Osteoblast (primary cell): ENCODE results near the gene GALM. TPM values are rescaled to one million over a fixed set of nuclear protein-coding genes. Genes with fewer than 3 reads are reported as not detected.

ENCODE experiments used
- DNase-seq: peaks from one replicate; pipeline ENCODE4 v3.0.0; 2011; ENCODE audit warnings: low spot score, mixed read lengths; ENCODE audit not compliant: insufficient read length; ENCODE audit errors: missing footprints
- H2AFZ ChIP-seq: 2 replicates; pipeline ENCODE4 v1.6.0; 2011; ENCODE audit warnings: mild to moderate bottlenecking, low read length
- H3K27ac ChIP-seq: 2 replicates; pipeline ENCODE4 v1.5.1; 2011; ENCODE audit warnings: mild to moderate bottlenecking, low read depth, low read length, moderate library complexity
- H3K27me3 ChIP-seq: 2 replicates; pipeline ENCODE4 v1.6.0; 2012; ENCODE audit warnings: mild to moderate bottlenecking, control low read depth, inconsistent platforms, low read length, moderate library complexity; ENCODE audit not compliant: insufficient read depth
- H3K36me3 ChIP-seq: 2 replicates; pipeline ENCODE4 v1.5.1; 2011; ENCODE audit warnings: mild to moderate bottlenecking, low read length, control low read depth, moderate library complexity; ENCODE audit not compliant: insufficient read depth
- H3K4me1 ChIP-seq: 2 replicates; pipeline ENCODE4 v1.5.1; 2011; ENCODE audit warnings: mild to moderate bottlenecking, low read length, control low read depth, moderate library complexity; ENCODE audit not compliant: insufficient read depth
- H3K4me2 ChIP-seq: 2 replicates; pipeline ENCODE4 v1.6.0; 2011; ENCODE audit warnings: mild to moderate bottlenecking, low read length; ENCODE audit not compliant: insufficient read depth
- H3K4me3 ChIP-seq: fragments of 200-600 bp; sonication (generic); 3 replicates; pipeline ENCODE4 v1.5.1; 2012; ENCODE audit warnings: mild to moderate bottlenecking, low read length, inconsistent platforms; ENCODE audit not compliant: insufficient read depth
- H3K79me2 ChIP-seq: 2 replicates; pipeline ENCODE4 v1.6.0; 2012; ENCODE audit warnings: mild to moderate bottlenecking, low read length, control low read depth, inconsistent platforms; ENCODE audit not compliant: insufficient read depth
- H3K9me3 ChIP-seq: 2 replicates; pipeline ENCODE4 v1.5.1; 2011; ENCODE audit warnings: low read depth, low read length, control low read depth
- H4K20me1 ChIP-seq: 2 replicates; pipeline ENCODE4 v1.6.0; 2012; ENCODE audit warnings: mild to moderate bottlenecking, low read length, control low read depth; ENCODE audit not compliant: insufficient read depth
- total RNA-seq: library from RNA; depleted of rRNA; stranded (reverse); fragments of >200 nt; gene quantifications from 2 replicates; pipeline ENCODE4 v1.2.3, GENCODE V29; 2012
- TF ChIP-seq, protein P1 (sequence below): IDR thresholded peaks from 2 replicates; pipeline ENCODE4 v1.5.1; 2011; ENCODE audit warnings: mild to moderate bottlenecking, low read depth, low read length, moderate library complexity; ENCODE audit errors: extremely low read depth

The GALM gene
- total RNA-seq, 1 donor, result 50.7 TPM

DNA sequence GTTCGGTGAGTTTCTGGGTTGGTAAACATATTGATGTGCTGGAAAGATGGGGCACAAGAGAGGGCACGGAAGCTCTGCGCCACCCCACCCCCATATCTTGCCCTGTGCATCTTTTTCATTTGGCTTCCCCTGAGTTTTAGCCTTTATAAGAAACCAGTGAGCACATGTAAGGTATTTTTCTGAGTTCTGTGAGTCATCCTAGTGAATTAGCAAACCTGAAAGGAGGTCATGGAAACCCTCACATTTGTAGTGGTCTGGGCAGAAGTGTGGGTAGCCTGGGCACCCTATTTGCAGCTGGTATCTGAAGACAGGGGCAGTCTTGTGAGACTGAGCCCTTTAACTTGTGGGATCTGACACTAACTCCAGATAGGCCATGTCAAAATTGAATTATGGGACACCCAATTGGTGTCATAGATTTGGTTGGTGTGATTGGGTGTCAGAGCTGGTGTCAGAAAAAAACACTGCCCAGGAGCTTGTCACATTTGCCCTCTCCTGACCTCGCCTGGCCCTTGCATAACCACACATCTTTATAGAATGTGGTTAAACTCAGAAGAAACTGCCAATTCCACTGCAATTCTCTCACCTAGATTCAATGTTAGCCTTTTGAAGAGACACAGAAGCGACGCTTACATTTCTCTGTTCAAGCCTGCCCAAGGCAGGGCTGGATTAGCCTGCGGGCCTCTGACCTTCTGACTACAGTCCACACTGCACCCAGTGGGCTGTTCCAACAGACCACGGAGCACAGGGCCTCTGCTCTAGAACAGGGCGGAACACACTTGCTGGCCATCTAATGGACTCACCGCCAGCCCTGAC lies 12.0 kb upstream of the GALM start:
- H3K4me2 ChIP-seq, result no peak overlapping the region
- no peak overlapping the region for H2AFZ ChIP-seq
- H3K9me3 ChIP-seq, result no peaks in the 10 kb centered on the region
- TF ChIP-seq, protein P1, sequence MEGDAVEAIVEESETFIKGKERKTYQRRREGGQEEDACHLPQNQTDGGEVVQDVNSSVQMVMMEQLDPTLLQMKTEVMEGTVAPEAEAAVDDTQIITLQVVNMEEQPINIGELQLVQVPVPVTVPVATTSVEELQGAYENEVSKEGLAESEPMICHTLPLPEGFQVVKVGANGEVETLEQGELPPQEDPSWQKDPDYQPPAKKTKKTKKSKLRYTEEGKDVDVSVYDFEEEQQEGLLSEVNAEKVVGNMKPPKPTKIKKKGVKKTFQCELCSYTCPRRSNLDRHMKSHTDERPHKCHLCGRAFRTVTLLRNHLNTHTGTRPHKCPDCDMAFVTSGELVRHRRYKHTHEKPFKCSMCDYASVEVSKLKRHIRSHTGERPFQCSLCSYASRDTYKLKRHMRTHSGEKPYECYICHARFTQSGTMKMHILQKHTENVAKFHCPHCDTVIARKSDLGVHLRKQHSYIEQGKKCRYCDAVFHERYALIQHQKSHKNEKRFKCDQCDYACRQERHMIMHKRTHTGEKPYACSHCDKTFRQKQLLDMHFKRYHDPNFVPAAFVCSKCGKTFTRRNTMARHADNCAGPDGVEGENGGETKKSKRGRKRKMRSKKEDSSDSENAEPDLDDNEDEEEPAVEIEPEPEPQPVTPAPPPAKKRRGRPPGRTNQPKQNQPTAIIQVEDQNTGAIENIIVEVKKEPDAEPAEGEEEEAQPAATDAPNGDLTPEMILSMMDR, result no peak
- H3K27me3 ChIP-seq, result no peaks in the 10 kb centered on the region
- no peaks in the 10 kb centered on the region for H3K79me2 ChIP-seq
- no peaks in the 10 kb centered on the region for H3K4me1 ChIP-seq
- no peak overlapping the region for H3K27ac ChIP-seq
- H3K36me3 ChIP-seq, result no peaks in the 10 kb centered on the region
- no peaks in the 10 kb centered on the region for H4K20me1 ChIP-seq
- DNase-seq, result no peak
- H3K4me3 ChIP-seq, result no peak overlapping the region

DNA sequence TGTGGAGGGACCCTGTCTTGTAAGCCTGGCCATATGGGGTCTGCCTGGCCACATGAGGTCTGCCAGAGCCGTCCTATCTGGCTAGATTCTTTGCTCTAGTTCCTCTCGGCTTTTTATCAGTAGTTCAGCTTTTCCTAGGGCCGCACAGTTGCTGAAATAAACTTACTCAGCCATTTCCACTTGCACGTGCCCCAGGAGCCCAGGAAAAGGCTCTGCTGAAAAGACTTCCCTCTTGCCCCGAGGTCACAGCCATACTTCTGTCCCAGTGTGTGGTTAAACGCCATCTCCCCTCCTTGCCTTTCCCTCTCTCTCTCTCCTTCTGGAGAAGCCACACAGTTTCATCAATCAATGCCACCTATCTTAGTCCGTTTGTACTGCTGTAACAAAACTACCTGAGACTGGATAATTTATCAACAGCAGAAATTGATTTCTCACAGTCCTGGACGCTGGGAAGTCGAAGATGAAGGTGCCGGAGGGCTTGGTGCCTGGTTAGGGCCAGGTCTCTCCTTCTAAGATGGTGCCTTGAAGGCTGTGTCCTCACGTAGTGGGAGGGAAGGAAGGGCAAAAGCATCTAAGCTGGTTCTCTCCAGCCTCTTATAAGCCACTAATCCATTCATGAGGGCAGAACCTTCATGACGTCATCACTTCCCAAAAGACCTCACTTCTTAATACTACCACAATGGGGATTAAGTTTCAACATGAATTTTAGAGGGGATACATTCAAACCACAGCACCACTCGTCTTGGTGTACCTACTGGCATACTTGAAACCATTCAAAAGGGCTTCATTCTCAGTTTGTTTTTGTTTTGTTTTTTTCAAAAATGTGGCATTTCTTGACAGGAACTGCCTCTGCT lies 11.2 kb upstream of the GALM start:
- no peak overlapping the region for H3K4me2 ChIP-seq
- TF ChIP-seq, protein P1, result no peak
- no peaks in the 10 kb centered on the region for H3K36me3 ChIP-seq
- H3K4me1 ChIP-seq, result no peaks in the 10 kb centered on the region
- no peaks in the 10 kb centered on the region for H3K79me2 ChIP-seq
- DNase-seq, result peak; percentile 6
- no peaks in the 10 kb centered on the region for H4K20me1 ChIP-seq
- H3K4me3 ChIP-seq, result no peak overlapping the region
- H3K27me3 ChIP-seq, result no peaks in the 10 kb centered on the region
- no peak overlapping the region for H2AFZ ChIP-seq
- no peaks in the 10 kb centered on the region for H3K9me3 ChIP-seq
- no peak overlapping the region for H3K27ac ChIP-seq

DNA sequence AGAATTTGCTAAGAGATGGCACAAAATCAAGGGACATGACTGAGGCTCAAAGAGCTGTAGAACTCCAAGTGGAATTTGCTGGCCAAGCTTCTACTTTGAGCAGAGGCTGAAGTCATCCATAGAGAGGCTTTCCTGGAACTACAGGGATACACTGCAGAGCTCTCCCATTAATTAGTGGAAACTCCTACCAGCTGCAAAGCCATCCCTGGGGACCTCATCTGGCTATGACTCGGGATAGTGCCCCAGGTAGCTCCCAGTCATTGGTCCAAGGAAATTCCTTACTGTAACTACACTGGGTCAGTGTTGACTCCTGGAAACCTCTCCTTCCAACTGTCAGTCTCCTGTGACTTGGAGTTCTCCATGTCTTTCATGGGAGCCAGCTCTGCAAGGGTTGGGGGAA lies 10.5 kb upstream of the GALM start:
- Histone ChIP-seq H2AFZ (no peak overlapping the region), H3K9me3 (no peaks in the 10 kb centered on the region), H3K27me3 (no peaks in the 10 kb centered on the region), H3K4me2 (no peak overlapping the region), H3K27ac (no peak overlapping the region), H3K36me3 (no peaks in the 10 kb centered on the region), H4K20me1 (no peaks in the 10 kb centered on the region), H3K4me1 (no peaks in the 10 kb centered on the region), H3K4me3 (no peak overlapping the region), H3K79me2 (no peaks in the 10 kb centered on the region)
- peak; percentile 21 for DNase-seq
- TF ChIP-seq, protein P1, result no peak
